Esophagus squamous epithelium (tissue), 5 donors: Measurements from ENCODE around the gene FHL2. TPM values are rescaled to one million over a fixed set of nuclear protein-coding genes. Genes with fewer than 3 reads are reported as not detected.

Experiments used
- DNase-seq: peaks from one replicate; lab custom pipeline; 2025; lab: John Stamatoyannopoulos, UW
- H3K27ac ChIP-seq, 4 donors: fragments of 200-600 bp; sonication (generic); one replicate each; pipeline ENCODE4 v1.5.1; 2016 to 2019; ENCODE audit warnings: mild to moderate bottlenecking in 1 of 4
- H3K27me3 ChIP-seq, 4 donors: fragments of 200-600 bp; sonication (generic); 1 replicate in 3 of 4; 2 replicates in 1 of 4; pipeline versions ENCODE4 v1.5.1 to v1.6.0; 2017 to 2021; ENCODE audit warnings: antibody characterized with exemption in 1 of 4
- H3K36me3 ChIP-seq, 3 donors: fragments of 200-600 bp; sonication (generic); one replicate each; pipeline ENCODE4 v1.5.1; 2016 to 2019
- H3K4me1 ChIP-seq, 3 donors: fragments of 200-600 bp; sonication (generic); one replicate each; pipeline ENCODE4 v1.5.1; 2017 to 2019
- H3K4me3 ChIP-seq, 4 donors: fragments of 200-600 bp; sonication (generic); 1 replicate in 3 of 4; 2 replicates in 1 of 4; pipeline ENCODE4 v1.5.1; 2016 to 2019; ENCODE audit warnings: mild to moderate bottlenecking in 2 of 4, moderate library complexity in 1 of 4
- H3K9me3 ChIP-seq, 3 donors: fragments of 200-600 bp; sonication (generic); one replicate each; pipeline ENCODE4 v1.5.1; 2016 to 2019
- CTCF ChIP-seq, 6 experiments: fragments of 450-650 bp in 4 of 6; fragments of 200-600 bp in 2 of 6; sonication (generic) in 2 of 6; IDR thresholded peaks; one replicate each; pipeline ENCODE4 v1.5.1; 2016 to 2019; ENCODE audit warnings: antibody characterized with exemption in 6 of 6, mild to moderate bottlenecking in 4 of 6, moderate library complexity in 4 of 6
- POLR2A ChIP-seq, 4 donors: fragments of 450-650 bp; IDR thresholded peaks; one replicate each; pipeline ENCODE4 v1.6.1; 2017; ENCODE audit warnings: antibody characterized with exemption in 4 of 4, mild to moderate bottlenecking in 4 of 4, moderate library complexity in 3 of 4
- WGBS, 2 donors: methylation state at CpG; one replicate each; pipeline ENCODE4 v1.1.5; 2018; 5-methylcytosine and 5-hydroxymethylcytosine counted together
- intact Hi-C: fragments of 100-400 bp; cut with DNase I; formaldehyde crosslinking; loops from one replicate; pipeline ENCODE4 v1.15.0; 2022
- total RNA-seq, 4 donors: library from RNA; depleted of rRNA; stranded (reverse); fragments of >200 nt; gene quantifications; one replicate each; pipeline ENCODE4 v1.1.0, GENCODE V29; 2016
- donor health status: DM: yes; HTN: yes; CAD: no.

Gene FHL2
- total RNA-seq, 4 donors from 2014 or later, result 46.1 to 89.1 (median 54.7) TPM

DNA sequence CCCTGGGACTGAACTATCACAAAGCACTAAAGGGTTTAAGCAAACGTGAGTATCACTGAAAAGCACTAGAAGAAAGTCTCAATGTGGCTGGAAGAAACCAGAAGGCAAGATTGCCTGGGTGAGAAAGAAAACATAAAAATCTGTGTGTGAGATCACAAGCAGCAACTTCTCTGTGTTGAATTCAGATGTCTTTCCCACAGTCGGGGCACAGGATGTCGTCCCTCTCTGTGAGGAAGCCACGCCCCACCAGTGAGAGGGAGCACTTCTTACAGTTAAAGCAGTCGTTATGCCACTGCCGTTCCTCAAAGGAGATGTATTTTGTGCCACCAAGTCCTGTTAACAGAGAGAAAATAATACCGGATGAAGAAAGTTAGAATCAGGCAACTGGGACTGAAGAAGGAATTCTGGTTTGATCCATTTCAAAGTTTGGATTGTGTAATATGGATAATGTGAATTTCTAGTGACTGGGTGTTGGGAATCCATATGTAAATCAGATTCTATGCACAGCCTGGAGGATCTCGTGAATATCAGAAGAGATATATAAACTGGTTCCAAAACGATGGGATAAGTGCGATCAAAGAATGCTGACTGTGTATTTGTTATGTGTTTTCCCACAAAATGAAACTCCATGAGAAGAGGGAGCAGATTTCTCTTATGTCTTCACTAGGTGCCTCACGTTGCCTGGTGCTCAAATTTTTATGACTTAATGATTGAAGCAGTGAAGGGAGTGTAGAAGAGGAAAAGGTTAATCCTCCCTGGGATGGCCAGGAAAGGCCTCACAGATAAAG is 37.6 kb downstream of the FHL2 start:
- H3K27me3 ChIP-seq, result no peaks in the 10 kb centered on the region
- H3K27ac ChIP-seq, result no peak overlapping the region
- no peaks in the 10 kb centered on the region for H3K9me3 ChIP-seq
- 64 to 65% methylated on average over 11 of the region's 11 CpGs for WGBS, 2 donors
- no peak overlapping the region for H3K4me3 ChIP-seq
- peaks cover 11 to 99% (median 27%) of the 10 kb centered on the region in 3 donors for H3K36me3 ChIP-seq
- intact Hi-C loops, result no loop called here
- no peak for DNase-seq
- peaks cover 0 to 12% (median 0%) of the 10 kb centered on the region in 3 donors for H3K4me1 ChIP-seq
- TF ChIP-seq POLR2A (IDR thresholded peaks at IDR 0.05), result no peak
- no peak for TF ChIP-seq CTCF (IDR thresholded peaks at IDR 0.05)

DNA sequence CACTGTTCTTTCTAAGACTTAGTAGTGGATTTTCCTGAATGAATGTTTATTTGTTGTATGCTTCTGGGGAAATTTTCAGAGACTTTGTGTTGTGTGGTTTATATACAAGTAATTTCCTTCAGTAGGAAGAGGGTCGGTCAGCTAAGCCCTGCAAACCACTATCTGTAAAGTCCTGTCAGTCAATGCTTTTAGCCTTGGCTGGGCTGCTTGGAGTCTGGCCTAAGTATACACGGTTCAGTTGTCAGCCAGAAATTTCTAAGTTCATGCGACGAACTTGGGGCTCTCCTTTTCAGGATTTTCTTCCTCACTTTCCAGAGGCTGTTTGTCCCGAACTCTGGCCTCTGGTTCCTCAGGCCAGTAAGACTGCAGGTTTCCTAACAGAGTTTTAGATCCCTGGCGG is 40.3 kb downstream of the FHL2 start:
- WGBS, 2 donors, result 50 to 56% methylated on average over 6 of the region's 6 CpGs
- Histone ChIP-seq H3K4me3 (no peak overlapping the region), H3K9me3 (peaks cover 0 to 4% (median 0%) of the 10 kb centered on the region in 3 donors), H3K27me3 (no peaks in the 10 kb centered on the region), H3K36me3 (peaks cover 9 to 96% (median 24%) of the 10 kb centered on the region in 3 donors), H3K27ac (peak overlapping the region in 1 of 4 donors; percentile 14), H3K4me1 (peaks cover 0 to 12% (median 0%) of the 10 kb centered on the region in 3 donors)
- intact Hi-C loops, result no loop called here
- no peak for TF ChIP-seq CTCF (IDR thresholded peaks at IDR 0.05)
- TF ChIP-seq POLR2A (IDR thresholded peaks at IDR 0.05), result no peak
- no peak for DNase-seq

DNA sequence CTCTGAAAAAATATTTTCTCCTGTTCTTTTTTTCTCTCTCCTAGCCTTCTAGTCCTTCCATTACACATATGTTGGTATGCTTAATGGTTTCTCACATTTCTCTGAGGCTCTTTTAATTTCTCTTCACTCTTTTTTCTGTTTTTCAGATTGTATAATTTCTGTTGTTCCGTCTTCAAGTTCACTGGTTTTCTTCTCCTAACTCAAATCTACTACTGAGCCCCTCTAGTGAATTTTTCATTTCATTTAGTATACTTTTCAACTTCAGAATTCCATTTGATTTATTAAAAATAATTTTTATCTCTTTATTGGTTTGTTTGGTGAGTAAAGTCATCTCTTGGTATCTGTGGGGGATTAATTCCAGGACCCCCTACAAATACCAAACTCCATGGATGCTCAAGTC is 41.7 kb downstream of the FHL2 start:
- H3K9me3 ChIP-seq, result peaks cover 0 to 4% (median 0%) of the 10 kb centered on the region in 3 donors
- H3K4me1 ChIP-seq, result peaks cover 0 to 12% (median 0%) of the 10 kb centered on the region in 3 donors
- H3K27me3 ChIP-seq, result no peaks in the 10 kb centered on the region
- H3K27ac ChIP-seq, result no peak overlapping the region
- TF ChIP-seq POLR2A (IDR thresholded peaks at IDR 0.05) (no peak), CTCF (IDR thresholded peaks at IDR 0.05) (no peak)
- no peak overlapping the region for H3K4me3 ChIP-seq
- DNase-seq, result no peak
- 93% methylated on average over 1 of the region's 1 CpG for WGBS, 2 donors
- intact Hi-C loops, result no loop called here
- peaks cover 0 to 96% (median 12%) of the 10 kb centered on the region in 3 donors for H3K36me3 ChIP-seq

DNA sequence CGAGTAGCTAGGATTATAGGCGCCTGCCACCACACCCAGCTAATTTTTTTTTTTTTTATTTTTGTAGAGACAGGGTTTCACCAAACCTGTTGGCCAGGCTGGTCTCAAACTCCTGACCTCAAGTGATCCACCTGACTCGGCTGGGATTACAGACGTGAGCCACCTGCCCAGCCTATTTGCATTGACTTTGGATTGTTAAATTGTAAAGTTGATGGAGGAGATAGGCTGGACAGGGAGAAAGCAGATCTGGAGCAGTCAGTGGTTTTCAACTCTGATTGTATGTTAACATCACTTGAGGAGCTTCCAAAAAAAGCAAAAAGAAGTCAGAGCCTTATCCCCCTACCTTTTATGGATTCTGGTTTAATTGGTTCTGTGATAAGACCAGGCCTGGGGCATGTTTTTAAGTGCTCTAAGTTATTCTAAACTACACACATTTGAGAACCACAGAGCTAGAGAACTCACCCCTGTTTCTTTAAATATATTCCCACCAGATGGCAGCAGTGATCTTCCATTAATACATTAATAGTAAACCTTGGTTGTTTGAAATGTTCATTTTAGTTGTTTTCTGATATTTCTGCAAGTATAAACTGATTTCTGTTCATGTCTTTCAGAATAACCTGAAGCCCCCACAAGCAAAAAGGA is 54.0 kb downstream of the FHL2 start:
- DNase-seq, result no peak
- intact Hi-C loops, result no loop called here
- no peak overlapping the region for H3K4me3 ChIP-seq
- H3K4me1 ChIP-seq, result peaks cover 0 to 5% (median 0%) of the 10 kb centered on the region in 3 donors
- H3K27ac ChIP-seq, result no peak overlapping the region
- H3K36me3 ChIP-seq, result peaks cover 0 to 100% (median 35%) of the 10 kb centered on the region in 3 donors
- TF ChIP-seq POLR2A (IDR thresholded peaks at IDR 0.05) (no peak), CTCF (IDR thresholded peaks at IDR 0.05) (peak in 4 of 6 experiments; percentile 13 to 53 (median 34))
- H3K27me3 ChIP-seq, result no peaks in the 10 kb centered on the region
- 43 to 74% methylated on average over 3 to 4 of the region's 4 CpGs for WGBS, 2 donors
- no peaks in the 10 kb centered on the region for H3K9me3 ChIP-seq

- intact Hi-C loops, result no loop called here
- peaks cover 5 to 27% (median 19%) of the 10 kb centered on the region in 3 donors for H3K4me1 ChIP-seq
- TF ChIP-seq POLR2A (IDR thresholded peaks at IDR 0.05) (no peak), CTCF (IDR thresholded peaks at IDR 0.05) (no peak)
Observed at GRCh38 chr2:105339414-105339813, 59.4 kb downstream of the FHL2 start.

More at GRCh38 chr2:105339414-105339813, 59.4 kb downstream of the FHL2 start:
- Histone ChIP-seq H3K36me3 (peaks cover 0 to 55% (median 24%) of the 10 kb centered on the region in 3 donors), H3K27ac (no peak overlapping the region), H3K27me3 (no peaks in the 10 kb centered on the region), H3K9me3 (no peaks in the 10 kb centered on the region), H3K4me3 (no peak overlapping the region)
- 68 to 82% methylated on average over 4 of the region's 4 CpGs for WGBS, 2 donors
- DNase-seq, result no peak
